Activated CD4-positive, alpha-beta T cell treated with anti-CD3 and anti-CD28 coated beads, Interleukin-2, Interleukin-6, amounts not matched to agents 100 ng/mL and 50 ng/mL, durations not matched to agents 16 hours and 8 hours (primary cell): Measurements from ENCODE around the gene CSF2.

Experiments used
- DNase-seq: peaks from one replicate; pipeline ENCODE4 v3.0.0-alpha.2; 2020

CSF2 gene

GRCh38 chr5:132070460-132071337, 2.9 kb upstream of the CSF2 start:
- peak; percentile 58 for DNase-seq

- no peak for DNase-seq
Observed at GRCh38 chr5:132071338-132071707, 2.3 kb upstream of the CSF2 start.

- DNase-seq, result no peak
Observed at GRCh38 chr5:132072070-132072469, 1.5 kb upstream of the CSF2 start.

DNA sequence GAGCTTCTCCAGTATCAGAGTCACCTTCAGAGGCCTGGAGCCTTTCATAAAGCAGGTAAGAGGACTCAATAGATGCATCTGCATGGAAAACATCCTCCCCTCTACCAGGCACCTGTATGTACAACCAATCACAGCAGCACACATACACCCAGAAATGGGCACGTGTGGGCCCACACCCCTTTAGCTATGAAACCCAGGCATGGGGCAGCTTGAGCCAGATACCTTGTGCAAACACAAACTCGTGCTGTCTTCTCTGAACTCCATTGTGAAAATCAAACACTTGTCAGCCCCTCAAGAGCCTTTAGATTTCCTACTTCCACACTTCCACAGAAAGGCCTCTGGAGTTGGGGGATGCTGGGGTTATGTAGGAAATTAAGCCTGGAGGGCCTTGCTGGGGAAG, 1.1 kb upstream of the CSF2 start:
- DNase-seq, result no peak

GRCh38 chr5:132074091-132074771, 642 bp downstream of the CSF2 start:
- no peak for DNase-seq

- peak; percentile 67 for DNase-seq
Observed at GRCh38 chr5:132074772-132075718, 1.5 kb downstream of the CSF2 start.

- DNase-seq, result no peak
Observed at GRCh38 chr5:132075719-132076077, 2.1 kb downstream of the CSF2 start.

DNA sequence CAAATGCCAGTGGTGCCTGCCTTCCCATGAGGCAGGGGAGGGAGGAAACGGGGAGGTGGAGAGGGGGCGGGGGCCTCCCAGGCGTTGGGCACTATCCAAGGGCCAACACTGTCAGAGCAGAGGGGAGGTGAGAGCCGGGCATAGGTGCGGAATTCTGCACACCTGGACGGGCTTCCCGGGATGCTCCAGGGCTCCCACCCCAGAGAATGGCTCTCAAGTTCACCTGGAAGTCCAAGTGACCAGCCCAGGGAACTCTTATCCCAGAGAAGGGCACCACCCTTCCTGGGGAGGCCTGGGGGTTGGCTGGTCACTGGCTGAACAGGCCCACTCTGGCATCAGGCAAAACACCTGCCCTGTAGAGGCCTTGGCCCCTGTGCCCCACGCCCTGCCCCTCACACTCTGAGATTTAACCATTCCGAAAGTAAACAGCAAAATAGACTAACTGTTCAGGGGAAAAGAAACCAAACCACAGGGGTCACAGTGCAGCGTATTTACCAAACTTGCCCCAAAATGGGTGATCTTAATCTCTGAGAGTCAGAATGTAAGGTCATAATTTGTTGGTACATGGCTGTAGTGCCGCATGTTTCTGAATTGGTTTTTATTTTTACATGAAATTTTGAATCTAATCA, 2.7 kb downstream of the CSF2 start:
- peak; percentile 52 for DNase-seq

DNA sequence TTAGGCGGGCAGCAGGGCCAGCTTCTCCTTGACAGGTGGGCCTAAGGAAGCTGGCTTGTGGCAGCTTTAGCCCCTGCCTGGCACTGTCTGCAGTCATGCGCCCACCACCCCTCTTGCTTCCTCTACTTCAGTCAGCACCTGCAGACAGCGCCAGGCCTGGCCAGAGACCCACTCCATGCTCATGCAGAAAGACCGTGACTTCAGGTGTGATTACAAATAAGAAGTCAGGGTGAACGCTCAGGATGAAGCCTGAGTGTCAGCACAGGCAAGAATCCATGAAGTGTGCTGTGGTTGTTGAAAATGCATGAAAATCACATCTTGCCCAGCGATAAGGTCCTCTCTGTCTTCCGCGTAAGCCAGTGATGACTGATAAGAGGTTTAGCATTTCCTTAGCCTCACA, 3.4 kb downstream of the CSF2 start:
- DNase-seq, result no peak

DNA sequence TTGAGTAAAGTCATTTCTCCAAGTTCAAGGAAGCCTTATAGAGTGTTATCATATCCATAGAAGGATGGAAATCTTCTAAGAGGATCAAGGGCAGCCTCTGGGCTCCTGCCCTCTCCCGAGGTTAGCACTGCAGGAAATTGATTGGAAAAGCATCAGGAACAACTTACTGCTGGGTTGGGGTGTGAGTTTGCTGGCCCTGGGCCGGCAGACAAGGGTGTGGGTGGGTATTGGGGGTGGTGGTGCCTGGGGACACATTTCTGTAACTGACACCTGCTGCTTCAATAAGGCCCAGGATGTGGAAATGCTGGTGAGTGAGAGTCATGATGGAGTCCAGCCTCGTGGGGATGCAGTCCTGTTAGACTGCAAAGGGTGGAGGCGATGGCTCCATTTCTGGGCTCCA, 5.5 kb downstream of the CSF2 start:
- DNase-seq, result no peak

- DNase-seq, result no peak
Observed at GRCh38 chr5:132079619-132080018, 6.0 kb downstream of the CSF2 start.

GRCh38 chr5:132080595-132080994, 7.0 kb downstream of the CSF2 start:
- DNase-seq, result no peak

DNA sequence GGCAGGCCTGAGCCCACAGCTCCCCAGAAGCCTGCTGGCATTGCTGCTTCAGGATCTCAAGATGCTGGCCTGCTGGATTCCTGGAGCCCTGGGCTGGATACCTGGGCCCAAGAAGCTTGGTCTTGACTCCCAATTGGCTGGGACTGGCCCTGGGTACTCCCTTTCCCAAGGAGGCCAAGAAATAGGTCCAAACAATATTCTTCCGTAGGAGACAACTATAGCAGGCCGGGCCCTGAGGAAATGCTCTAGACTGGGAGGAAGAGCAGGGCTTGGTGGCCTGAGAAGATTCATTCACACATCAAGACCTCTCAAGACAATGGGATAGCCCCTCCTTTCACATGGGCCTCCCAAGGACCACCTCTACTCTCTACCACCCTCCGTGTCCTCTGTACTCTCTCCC, 7.9 kb downstream of the CSF2 start:
- DNase-seq, result no peak

DNA sequence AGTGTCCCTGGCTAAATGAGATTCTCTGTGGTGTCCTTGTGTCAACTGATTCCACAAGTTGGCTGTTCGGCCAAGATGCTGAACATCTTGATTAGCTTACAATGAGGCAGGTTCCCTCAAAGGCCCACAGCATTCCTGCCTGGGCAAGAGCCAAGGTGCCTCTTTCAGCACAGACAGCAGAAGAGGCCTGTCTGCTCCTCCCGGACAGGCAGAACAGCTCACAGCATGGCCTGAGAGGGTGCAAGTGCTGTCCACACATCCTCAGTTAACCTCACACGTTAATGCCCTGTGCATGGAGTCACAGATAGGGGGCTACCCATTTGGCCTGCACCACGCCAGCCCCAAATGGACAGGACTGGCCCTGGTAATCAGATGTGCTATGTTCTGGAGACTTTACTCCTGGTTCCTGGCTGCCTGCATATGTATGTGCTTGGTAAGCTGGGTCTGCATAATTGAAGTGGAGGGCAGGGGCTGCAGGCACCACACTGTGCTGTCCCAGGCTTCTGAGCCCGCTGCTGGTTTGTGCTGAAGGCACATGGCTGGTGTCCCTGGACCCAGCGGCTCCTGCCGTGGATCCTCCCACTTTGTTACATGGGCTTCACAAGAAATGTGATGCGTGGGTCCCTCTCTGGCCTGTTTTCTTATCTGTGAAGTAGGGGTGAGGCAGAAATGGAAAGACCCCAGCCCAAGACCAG, 8.9 kb downstream of the CSF2 start:
- DNase-seq, result no peak

DNA sequence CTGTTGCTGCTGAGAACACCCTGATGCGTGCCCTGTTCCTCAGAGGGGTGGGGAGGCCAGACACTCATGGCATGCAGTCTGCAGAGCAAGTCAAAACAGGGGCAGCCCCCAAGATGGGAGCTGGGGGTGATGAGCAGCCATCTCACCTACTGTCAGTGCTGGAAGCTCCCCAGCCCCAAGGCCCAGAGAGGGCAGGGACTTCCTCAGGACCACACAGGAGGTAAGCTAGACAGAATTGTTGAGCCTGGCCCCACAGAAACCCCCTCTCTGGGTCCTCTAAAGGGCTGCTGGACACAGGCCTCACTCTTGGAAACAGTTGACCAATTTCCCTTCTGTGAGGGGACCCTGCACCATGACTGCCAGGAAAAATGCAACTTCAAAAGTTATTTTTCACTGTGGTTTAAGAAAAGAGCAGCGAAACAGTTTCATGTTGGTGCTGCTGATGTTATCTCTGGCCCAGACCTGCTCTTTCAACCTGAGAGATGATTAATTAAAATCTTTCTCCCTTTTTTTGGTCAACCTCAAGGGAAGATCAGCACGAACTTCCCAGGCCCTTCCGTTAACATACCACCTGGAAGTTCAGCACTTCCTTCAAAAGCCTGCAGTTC, 9.6 kb downstream of the CSF2 start:
- DNase-seq, result peak; percentile 59

GRCh38 chr5:132085686-132086085, 12.1 kb downstream of the CSF2 start:
- no peak for DNase-seq

DNA sequence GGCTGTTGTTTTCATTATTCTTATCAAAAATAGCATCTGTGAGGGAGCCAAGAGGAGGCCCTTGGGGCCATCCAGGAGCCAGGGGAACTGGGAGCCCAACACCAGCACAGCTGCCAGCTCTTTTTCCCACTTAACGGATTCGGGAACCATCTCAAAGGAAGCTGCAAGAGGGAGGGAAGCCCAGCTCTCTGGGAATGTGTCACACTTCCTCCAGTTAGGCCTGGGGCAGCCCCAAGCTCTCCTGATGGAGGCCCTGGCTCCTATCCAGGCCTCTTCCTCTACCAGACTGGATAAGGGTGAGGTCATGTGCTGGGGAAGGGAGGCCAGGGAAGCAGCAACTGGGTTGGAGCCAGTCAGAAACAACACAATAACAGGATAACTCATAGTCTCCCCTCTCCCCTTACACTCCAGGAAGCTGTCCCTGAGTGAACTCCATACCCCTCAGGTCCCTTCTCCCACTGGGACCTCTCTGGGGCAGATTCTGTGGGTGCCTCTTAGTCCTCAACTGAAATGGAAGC, 12.7 kb downstream of the CSF2 start:
- no peak for DNase-seq

- DNase-seq, result no peak
Observed at GRCh38 chr5:132087176-132087575, 13.6 kb downstream of the CSF2 start.

DNA sequence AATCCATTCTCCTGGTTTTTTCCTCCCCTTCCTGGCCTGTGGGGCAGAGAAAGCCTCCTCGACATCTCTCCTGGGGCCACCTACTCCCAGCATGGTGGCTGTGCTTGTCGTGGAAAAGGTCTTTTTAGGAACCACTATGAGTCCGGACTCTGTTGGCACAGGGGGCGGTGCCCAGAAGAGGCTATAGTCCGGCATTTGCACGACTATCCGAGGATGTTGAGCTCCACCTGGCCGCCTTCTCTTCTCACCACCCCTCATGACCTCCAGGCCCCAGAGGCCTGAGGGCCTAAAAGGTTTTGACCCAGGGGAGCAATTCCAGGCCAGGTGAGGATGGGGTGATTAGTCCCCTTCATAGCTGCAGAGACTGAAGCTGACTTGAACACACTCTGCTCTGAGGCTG, 14.1 kb downstream of the CSF2 start:
- no peak for DNase-seq

DNA sequence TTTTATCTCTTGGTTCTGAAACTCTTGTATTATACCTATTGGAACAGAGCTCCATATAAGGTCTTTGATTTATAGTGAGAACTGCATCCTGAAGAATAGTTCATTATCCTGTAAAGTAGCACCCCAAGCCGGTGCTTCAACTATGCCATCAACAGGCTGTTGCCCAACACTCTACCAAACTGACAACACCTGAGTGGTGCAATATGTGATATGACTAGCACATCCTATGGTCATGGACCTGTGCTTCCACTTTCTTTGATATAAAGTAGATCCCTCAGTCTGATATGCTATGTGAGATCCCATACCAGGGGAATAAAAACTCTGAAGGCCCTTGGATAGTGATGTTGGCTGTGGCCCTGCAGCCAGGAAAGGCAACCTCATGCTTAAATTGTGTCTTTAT, 15.8 kb downstream of the CSF2 start:
- no peak for DNase-seq

- DNase-seq, result peak; percentile 49
Observed at GRCh38 chr5:132090107-132090506, 16.5 kb downstream of the CSF2 start.

DNA sequence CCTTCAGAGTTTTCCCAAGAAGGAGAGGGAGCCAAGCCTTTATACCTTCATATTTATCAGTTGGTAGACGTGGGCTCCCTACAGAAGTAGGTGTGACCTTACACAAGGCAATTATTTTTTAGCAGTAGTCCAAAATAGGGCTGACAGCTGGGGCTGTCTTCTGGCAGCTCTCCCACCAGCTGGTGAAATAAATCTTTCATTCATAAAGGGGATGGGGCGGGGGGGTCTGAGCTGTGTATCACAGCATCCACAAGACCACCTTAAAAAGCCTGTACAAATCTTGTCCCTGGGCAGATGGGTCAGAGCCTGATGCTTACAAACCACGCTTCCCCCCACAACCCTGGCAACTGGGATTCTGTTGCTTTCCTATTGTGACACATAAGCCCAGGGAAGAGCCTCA, 19.7 kb downstream of the CSF2 start:
- DNase-seq, result no peak
